OCI-LY3 (cell line): Measurements from ENCODE around the gene NSG2.

Experiments used
- CTCF ChIP-seq: fragments of 200-600, 300-600 bp; sonication (generic); IDR thresholded peaks from 2 replicates; pipeline ENCODE4 v1.5.1; 2014; ENCODE audit warnings: antibody characterized with exemption, low read length, low read depth
- EZH2phosphoT487 ChIP-seq: fragments of 200-600 bp; shearing (Covaris generic); IDR thresholded peaks from 2 replicates; pipeline ENCODE4 v1.6.1; 2018; ENCODE audit warnings: antibody characterized with exemption, mixed run types, low read depth

DNA sequence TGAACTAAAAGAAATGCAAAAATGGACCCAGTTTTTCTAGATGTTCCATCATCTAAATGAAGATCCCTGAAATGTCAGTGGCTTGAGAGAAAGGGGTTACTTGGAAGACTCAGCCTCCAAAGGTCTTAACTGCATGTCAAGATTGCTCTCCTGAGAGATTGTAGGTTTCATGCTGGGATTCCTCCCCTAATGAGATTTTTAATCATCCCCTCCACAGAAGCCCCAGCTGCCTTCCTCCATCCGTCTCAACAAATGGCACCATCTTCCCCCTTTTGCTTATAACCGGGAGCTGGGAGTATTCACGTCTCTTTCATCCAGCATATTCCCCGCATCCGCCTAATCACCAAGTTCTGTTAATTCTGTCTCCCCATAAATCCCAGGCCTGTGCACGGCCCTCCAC, 104.5 kb downstream of the NSG2 start:
- no peak for TF ChIP-seq EZH2phosphoT487
- no peak for TF ChIP-seq CTCF
